Stimulated activated CD4-positive, alpha-beta T cell treated with anti-CD3 and anti-CD28 coated beads, Interleukin-15, amount 100 ng/mL, for 24 hours (primary cell): Measurements from ENCODE around the gene ROBO1.

Experiments
- DNase-seq: peaks from one replicate; pipeline ENCODE4 v3.0.0-alpha.2; 2020

The ROBO1 gene

GRCh38 chr3:79297245-79297960, 470.4 kb downstream of the ROBO1 start:
- no peak for DNase-seq

GRCh38 chr3:79286882-79287281, 480.9 kb downstream of the ROBO1 start:
- no peak for DNase-seq

GRCh38 chr3:79285871-79286270, 481.9 kb downstream of the ROBO1 start:
- no peak for DNase-seq

- DNase-seq: no peak
Observed at GRCh38 chr3:79285380-79285779, 482.4 kb downstream of the ROBO1 start.

- DNase-seq: no peak
Observed at GRCh38 chr3:79284781-79285180, 483.0 kb downstream of the ROBO1 start.

GRCh38 chr3:79278681-79279080, 489.1 kb downstream of the ROBO1 start:
- no peak for DNase-seq

- no peak for DNase-seq
Observed at GRCh38 chr3:79268422-79268821, 499.4 kb downstream of the ROBO1 start.

GRCh38 chr3:79264892-79265291, 502.9 kb downstream of the ROBO1 start:
- DNase-seq: no peak

- DNase-seq: no peak
Observed at GRCh38 chr3:79263423-79263822, 504.4 kb downstream of the ROBO1 start.

- no peak for DNase-seq
Observed at GRCh38 chr3:79258479-79258878, 509.3 kb downstream of the ROBO1 start.

GRCh38 chr3:79257791-79258190, 510.0 kb downstream of the ROBO1 start:
- DNase-seq: no peak

- DNase-seq: no peak
Observed at GRCh38 chr3:79255702-79256101, 512.1 kb downstream of the ROBO1 start.

- DNase-seq: no peak
Observed at GRCh38 chr3:79255292-79255691, 512.5 kb downstream of the ROBO1 start.

GRCh38 chr3:79253704-79254103, 514.1 kb downstream of the ROBO1 start:
- DNase-seq: no peak

GRCh38 chr3:79253271-79253670, 514.5 kb downstream of the ROBO1 start:
- DNase-seq: no peak

- no peak for DNase-seq
Observed at GRCh38 chr3:79250746-79251145, 517.1 kb downstream of the ROBO1 start.

- no peak for DNase-seq
Observed at GRCh38 chr3:79249701-79250100, 518.1 kb downstream of the ROBO1 start.

- no peak for DNase-seq
Observed at GRCh38 chr3:79247725-79248043, 520.1 kb downstream of the ROBO1 start.

- no peak for DNase-seq
Observed at GRCh38 chr3:79246875-79247724, 520.7 kb downstream of the ROBO1 start.

GRCh38 chr3:79245284-79246138, 522.3 kb downstream of the ROBO1 start:
- no peak for DNase-seq

- no peak for DNase-seq
Observed at GRCh38 chr3:79236496-79236895, 531.3 kb downstream of the ROBO1 start.

- DNase-seq: no peak
Observed at GRCh38 chr3:79233431-79234060, 534.3 kb downstream of the ROBO1 start.

GRCh38 chr3:79230266-79230665, 537.5 kb downstream of the ROBO1 start:
- DNase-seq: no peak
